ENCODE measurements around the gene SND1.

SND1 gene

GRCh38 chr7:127628445-127628844 is 23.5 kb upstream of the SND1 start (continued):
- TF ChIP-seq ZNF843 (tag by site-specific recombination; IDR thresholded peaks at IDR 0.05) (no peak), ZNF707 (tag by site-specific recombination; IDR thresholded peaks at IDR 0.05) (no peak)

- H3K36me3 ChIP-seq (ENCODE audit: control insufficient read depth in 2 of 2, insufficient read depth in 1 of 2, low read length in 2 of 2): no peaks in the 10 kb centered on the region
- no peak overlapping the region for H3K4me3 ChIP-seq (ENCODE audit: low read depth, low read length)
- ChIA-PET CTCF (interaction anchor here (0.5 to 2.1 kb wide), 17 partner anchors 8 to 1870 kb away, joined by 3 to 17 read pairs (median 4); partner anchors contain the start of gene PAX4), POLR2A (no interaction called here)
- no peaks in the 10 kb centered on the region for H3K9me3 ChIP-seq (ENCODE audit: control insufficient read depth, insufficient read depth, low read depth, low read length)
- no peaks in the 10 kb centered on the region for H3K4me1 ChIP-seq (ENCODE audit: control insufficient read depth, insufficient read depth, low read length)
- TF ChIP-seq ZNF560 (tag by site-specific recombination; IDR thresholded peaks at IDR 0.05; ENCODE audit: borderline replicate concordance) (no peak), ZNF645 (tag by site-specific recombination; IDR thresholded peaks at IDR 0.05) (no peak), ZNF362 (tag by site-specific recombination; IDR thresholded peaks at IDR 0.05) (0 out of 2 replicates have a peak, but pooled peaks have one; percentile 29), ZNF16 (tag by site-specific recombination; IDR thresholded peaks at IDR 0.05; ENCODE audit: low read depth) (no peak), ZBTB11 (tag by site-specific recombination; conservative IDR thresholded peaks at IDR 0.05; ENCODE audit: low read depth) (peak; percentile 52), ZNF174 (tag by site-specific recombination; IDR thresholded peaks at IDR 0.05) (no peak), ZBTB17 (tag by site-specific recombination; IDR thresholded peaks at IDR 0.05) (peak; percentile 40), ZNF37A (tag by site-specific recombination; IDR thresholded peaks at IDR 0.05) (no peak), ZNF654 (tag by site-specific recombination; IDR thresholded peaks at IDR 0.05; ENCODE audit: low read depth) (peak; percentile 27), ZNF24 (tag by site-specific recombination; IDR thresholded peaks at IDR 0.05) (no peak)
- no peak overlapping the region for H3K27ac ChIP-seq (ENCODE audit: extremely low read depth, low read depth, low read length)
Observed at GRCh38 chr7:127629268-127629854, 22.6 kb upstream of the SND1 start.

GRCh38 chr7:127632276-127632910 is 19.6 kb upstream of the SND1 start:
- Histone ChIP-seq H3K4me3 (ENCODE audit: low read depth, low read length) (no peak overlapping the region), H3K36me3 (ENCODE audit: control insufficient read depth in 2 of 2, insufficient read depth in 1 of 2, low read length in 2 of 2) (no peaks in the 10 kb centered on the region), H3K27ac (ENCODE audit: extremely low read depth, low read depth, low read length) (no peak overlapping the region), H3K9me3 (ENCODE audit: control insufficient read depth, insufficient read depth, low read depth, low read length) (no peaks in the 10 kb centered on the region), H3K4me1 (ENCODE audit: control insufficient read depth, insufficient read depth, low read length) (no peaks in the 10 kb centered on the region)
- ChIA-PET CTCF (interaction anchor here (1.8 kb wide), 1 partner anchor 44 kb away, joined by 6 read pairs; the partner anchor contains the start of gene ARF5), POLR2A (no interaction called here)
- TF ChIP-seq ZNF621 (tag by site-specific recombination; IDR thresholded peaks at IDR 0.05) (no peak), HOXC10 (CRISPR knock-in tag; IDR thresholded peaks at IDR 0.05) (no peak), ZNF791 (tag by site-specific recombination; IDR thresholded peaks at IDR 0.05) (no peak), ZSCAN4 (tag by site-specific recombination; IDR thresholded peaks at IDR 0.05) (no peak), ZNF157 (tag by site-specific recombination; IDR thresholded peaks at IDR 0.05) (no peak), ZNF837 (tag by site-specific recombination; IDR thresholded peaks at IDR 0.05) (no peak), ZNF518A (tag by site-specific recombination; conservative IDR thresholded peaks at IDR 0.05; ENCODE audit: low read depth) (no peak), GLIS1 (tag by site-specific recombination; IDR thresholded peaks at IDR 0.05) (no peak)
